Ovary (tissue), 9 donors: ENCODE data around the gene TMEM236. TPM values are rescaled to one million over a fixed set of nuclear protein-coding genes. Genes with fewer than 3 reads are reported as not detected.

Experiments
- DNase-seq, 5 donors: peaks; one replicate each; pipeline ENCODE4 v3.0.0-alpha.2; 2019 to 2020
- H3K27ac ChIP-seq, 2 donors: fragments of 200-600 bp; one replicate each; pipeline versions ENCODE4 v1.5.1 to v1.8.0; 2019 to 2022
- H3K27me3 ChIP-seq: fragments of 200-600 bp; one replicate; pipeline ENCODE4 v1.8.0; 2022
- H3K36me3 ChIP-seq: fragments of 200-600 bp; sonication (generic); one replicate; pipeline ENCODE4 v1.5.1; 2019
- H3K4me1 ChIP-seq: one replicate; pipeline ENCODE4 v1.8.1; 2013; ENCODE audit warnings: mild to moderate bottlenecking, moderate library complexity; ENCODE audit not compliant: insufficient read depth
- H3K4me3 ChIP-seq: fragments of 200-600 bp; sonication (generic); one replicate; pipeline ENCODE4 v1.5.1; 2017
- H3K9me3 ChIP-seq, 2 donors: fragments of 200-600 bp in 1 of 2; sonication (generic) in 1 of 2; one replicate each; pipeline versions ENCODE4 v1.5.1 to v1.8.1; 2013 to 2019; ENCODE audit warnings: mild to moderate bottlenecking in 1 of 2, moderate library complexity in 1 of 2
- EP300 ChIP-seq: sonication (generic); formaldehyde crosslinking; IDR thresholded peaks from one replicate; pipeline ENCODE4 v1.6.1; 2017; ENCODE audit warnings: antibody characterized with exemption
- POLR2A ChIP-seq: fragments of 450-650 bp; IDR thresholded peaks from one replicate; pipeline ENCODE4 v1.6.1; 2017; ENCODE audit warnings: antibody characterized with exemption, mild to moderate bottlenecking, moderate library complexity
- WGBS, 3 donors: extraction: QIAGEN DNeasy Blood & Tissue Kit in 1 of 3; methylation state at CpG; one replicate each; pipeline versions ENCODE4 v1.1.5 to v1.1.7; 2013 to 2017; 5-methylcytosine and 5-hydroxymethylcytosine counted together
- intact Hi-C, 4 donors: fragments of 100-400 bp; cut with DNase I; formaldehyde crosslinking; loops; one replicate each; pipeline versions ENCODE4 v1.11.0 to v1.15.1; 2022 to 2023
- polyA plus RNA-seq, 2 donors: library from polyadenylated mRNA; stranded (reverse); fragments of 200-250 nt in 1 of 2; fragments of 350-450 nt in 1 of 2; fragmentation: Illumina TruSeq in 1 of 2; extraction: RNeasy Lipid Tissue Mini Kit (QIAGEN cat#74804) in 1 of 2; gene quantifications; one replicate each; pipeline ENCODE4 v1.2.3, GENCODE V29; 2013 to 2014
- total RNA-seq, 7 donors: library from RNA; depleted of rRNA in 2 of 7; stranded (reverse); fragments of >200 nt in 2 of 7; fragmentation: NEBNext Ultra II Directional in 3 of 7; extraction: Animal tissue kit (Norgen Biotek cat#: 25700) in 3 of 7; gene quantifications; one replicate each; pipeline versions ENCODE4 v1.1.0 to v1.2.4, GENCODE V29; 2016 to 2023
- TF ChIP-seq, protein P1 (sequence below), 3 donors: fragments of 450-650 bp in 2 of 3; fragments of 200-600 bp in 1 of 3; IDR thresholded peaks; one replicate each; pipeline versions ENCODE4 v1.5.1 to v1.8.0; 2016 to 2022; ENCODE audit warnings: antibody characterized with exemption in 3 of 3, mild to moderate bottlenecking in 1 of 3
- donor health status: DM: no; HTN: no; CAD: no; lungs with moderate emphysema.
- donor health status: DM: no; HTN: no; CAD: no.
- donor health status: Bipolar disorder and iron deficiency.
- donor health status: DM: yes; HTN: yes; CAD: no.
- donor health status: DM: no; HTN: no; CAD: no.
- donor health status: DM: yes; HTN: yes; CAD: no.

Gene TMEM236
- total and polyA plus RNA-seq, 9 donors, result 0.11 to 0.72 (median 0.32) TPM

DNA sequence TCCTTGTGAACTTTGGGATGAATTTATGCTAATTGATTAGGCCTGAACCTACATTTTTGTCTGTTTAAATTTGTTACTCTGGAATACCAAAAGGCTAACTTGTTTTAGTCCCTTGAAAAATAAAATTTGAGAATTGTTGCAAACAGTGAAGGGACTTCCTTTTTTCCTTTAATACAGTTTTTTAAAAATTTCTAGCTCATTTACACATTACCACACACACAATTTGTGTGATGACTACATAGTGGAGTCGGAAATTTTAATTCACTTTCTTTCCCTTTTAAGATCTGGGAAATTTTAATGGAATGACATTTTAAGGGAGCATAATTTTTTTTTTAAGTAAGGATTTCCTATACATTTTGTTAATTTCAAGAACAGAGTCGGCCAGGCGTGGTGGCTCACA lies 8.6 kb upstream of the TMEM236 start:
- no peak overlapping the region for H3K27ac ChIP-seq
- intact Hi-C loops, result loop anchor here in 1 of 4 donors (5.0 kb wide), 1 partner anchor 136 kb away; no protein-coding TSS in a partner anchor

DNA sequence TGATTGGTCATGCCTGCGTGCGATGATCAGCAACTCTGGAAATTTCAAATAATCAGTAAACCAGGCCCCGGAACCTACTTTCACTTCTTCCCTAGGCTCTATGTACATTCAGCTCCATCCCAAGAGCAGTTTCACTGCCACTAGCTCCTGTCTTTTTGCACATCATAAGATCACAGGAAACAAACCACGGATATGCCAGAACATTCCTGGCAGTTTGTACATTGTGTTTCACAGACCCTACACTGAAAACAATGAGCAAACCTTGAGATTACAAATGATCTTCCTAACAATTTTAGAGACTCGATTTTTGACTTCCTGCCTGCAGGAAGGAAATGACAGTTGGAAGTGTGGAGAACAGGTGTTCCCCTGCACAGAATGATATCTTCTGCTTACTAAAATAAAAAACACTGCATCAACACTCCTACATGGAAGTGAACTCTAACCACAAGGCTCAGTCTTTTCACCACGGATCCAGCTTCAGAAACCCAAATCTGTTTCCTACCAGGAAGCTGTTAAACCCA lies 7.6 kb upstream of the TMEM236 start:
- no peak overlapping the region for H3K4me3 ChIP-seq
- no peaks in the 10 kb centered on the region for H3K27me3 ChIP-seq
- TF ChIP-seq, protein P1, sequence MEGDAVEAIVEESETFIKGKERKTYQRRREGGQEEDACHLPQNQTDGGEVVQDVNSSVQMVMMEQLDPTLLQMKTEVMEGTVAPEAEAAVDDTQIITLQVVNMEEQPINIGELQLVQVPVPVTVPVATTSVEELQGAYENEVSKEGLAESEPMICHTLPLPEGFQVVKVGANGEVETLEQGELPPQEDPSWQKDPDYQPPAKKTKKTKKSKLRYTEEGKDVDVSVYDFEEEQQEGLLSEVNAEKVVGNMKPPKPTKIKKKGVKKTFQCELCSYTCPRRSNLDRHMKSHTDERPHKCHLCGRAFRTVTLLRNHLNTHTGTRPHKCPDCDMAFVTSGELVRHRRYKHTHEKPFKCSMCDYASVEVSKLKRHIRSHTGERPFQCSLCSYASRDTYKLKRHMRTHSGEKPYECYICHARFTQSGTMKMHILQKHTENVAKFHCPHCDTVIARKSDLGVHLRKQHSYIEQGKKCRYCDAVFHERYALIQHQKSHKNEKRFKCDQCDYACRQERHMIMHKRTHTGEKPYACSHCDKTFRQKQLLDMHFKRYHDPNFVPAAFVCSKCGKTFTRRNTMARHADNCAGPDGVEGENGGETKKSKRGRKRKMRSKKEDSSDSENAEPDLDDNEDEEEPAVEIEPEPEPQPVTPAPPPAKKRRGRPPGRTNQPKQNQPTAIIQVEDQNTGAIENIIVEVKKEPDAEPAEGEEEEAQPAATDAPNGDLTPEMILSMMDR (IDR thresholded peaks at IDR 0.05), result no peak
- TF ChIP-seq EP300 (no peak), POLR2A (no peak)
- DNase-seq, result no peak
- no peaks in the 10 kb centered on the region for H3K4me1 ChIP-seq
- H3K9me3 ChIP-seq, result no peaks in the 10 kb centered on the region
- 44 to 55% (median 50%) methylated on average over 6 of the region's 6 CpGs for WGBS, 3 donors
- H3K27ac ChIP-seq, result no peak overlapping the region
- intact Hi-C loops, result loop anchor here in 1 of 4 donors (5.0 kb wide), 1 partner anchor 137 kb away; no protein-coding TSS in a partner anchor
- H3K36me3 ChIP-seq, result no peaks in the 10 kb centered on the region

More for the DNA sequence above, 8.6 kb upstream of the TMEM236 start:
- H3K4me1 ChIP-seq, result no peaks in the 10 kb centered on the region
- no peak for DNase-seq
- H3K36me3 ChIP-seq, result no peaks in the 10 kb centered on the region
- no peak for TF ChIP-seq EP300
- TF ChIP-seq POLR2A, result no peak
- TF ChIP-seq, protein P1 (IDR thresholded peaks at IDR 0.05), result no peak
- H3K4me3 ChIP-seq, result no peak overlapping the region
- WGBS, 3 donors, result 97% methylated on average over 3 of the region's 3 CpGs
- no peaks in the 10 kb centered on the region for H3K27me3 ChIP-seq
- no peaks in the 10 kb centered on the region for H3K9me3 ChIP-seq

- no peak overlapping the region for H3K4me3 ChIP-seq
- no peak for DNase-seq
- no peak overlapping the region for H3K27ac ChIP-seq
- H3K4me1 ChIP-seq, result no peaks in the 10 kb centered on the region
- intact Hi-C loops, result no loop called here
- no peaks in the 10 kb centered on the region for H3K27me3 ChIP-seq
- H3K36me3 ChIP-seq, result no peaks in the 10 kb centered on the region
- TF ChIP-seq EP300 (no peak), POLR2A (no peak)
- TF ChIP-seq, protein P1 (IDR thresholded peaks at IDR 0.05), result no peak
- 84 to 88% (median 88%) methylated on average over 10 of the region's 10 CpGs for WGBS, 3 donors
- no peaks in the 10 kb centered on the region for H3K9me3 ChIP-seq
Measured at GRCh38 chr10:17747883-17748550, 4.0 kb upstream of the TMEM236 start.

DNA sequence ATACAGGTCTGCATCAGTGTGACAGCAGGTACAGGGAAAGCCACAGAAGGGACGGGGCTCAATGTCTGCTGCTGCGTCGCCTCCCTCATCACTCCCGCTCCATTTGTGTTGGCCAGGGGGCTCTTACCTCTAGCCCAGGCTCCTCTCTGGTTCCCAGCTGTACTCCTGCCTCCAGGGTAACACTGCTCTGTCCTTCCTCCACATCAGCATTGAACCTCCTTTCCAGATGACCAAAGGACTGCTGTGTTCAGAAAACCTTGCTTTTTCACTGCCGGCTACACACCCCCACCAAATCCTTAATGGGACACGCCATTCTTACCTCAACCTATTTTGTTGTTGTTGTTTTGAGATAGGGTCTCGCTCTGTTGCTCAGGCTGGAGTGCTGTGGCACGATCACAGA lies 2.1 kb upstream of the TMEM236 start:
- 91 to 94% (median 92%) methylated on average over 8 of the region's 8 CpGs for WGBS, 3 donors
- Histone ChIP-seq H3K4me3 (no peak overlapping the region), H3K4me1 (no peaks in the 10 kb centered on the region), H3K27me3 (no peaks in the 10 kb centered on the region), H3K9me3 (no peaks in the 10 kb centered on the region), H3K36me3 (no peaks in the 10 kb centered on the region), H3K27ac (no peak overlapping the region)
- TF ChIP-seq EP300 (no peak), POLR2A (no peak)
- TF ChIP-seq, protein P1 (IDR thresholded peaks at IDR 0.05), result no peak
- no peak for DNase-seq
- intact Hi-C loops, result no loop called here
